Transverse colon (tissue), 4 donors: Measurements from ENCODE around the gene DHRS4. TPM values are rescaled to one million over a fixed set of nuclear protein-coding genes. Genes with fewer than 3 reads are reported as not detected.

Experiments used
- DNase-seq: peaks from one replicate; pipeline ENCODE4 v3.0.0-alpha.2; 2019
- H3K27ac ChIP-seq, 4 donors: fragments of 200-600 bp; sonication (generic); 2 replicates each; pipeline ENCODE4 v1.5.1; 2016 to 2018; ENCODE audit warnings: inconsistent platforms in 4 of 4
- H3K27me3 ChIP-seq: fragments of 200-600 bp; sonication (generic); 2 replicates; pipeline ENCODE4 v1.5.1; 2017; ENCODE audit warnings: inconsistent platforms
- H3K36me3 ChIP-seq, 4 donors: fragments of 200-600 bp; sonication (generic); 2 replicates each; pipeline ENCODE4 v1.5.1; 2017 to 2019; ENCODE audit warnings: inconsistent platforms in 4 of 4
- H3K4me1 ChIP-seq, 4 donors: fragments of 200-600 bp; sonication (generic); 2 replicates each; pipeline ENCODE4 v1.5.1; 2017 to 2020; ENCODE audit warnings: inconsistent platforms in 4 of 4
- H3K4me3 ChIP-seq, 4 donors: fragments of 200-600 bp; sonication (generic); 1 replicate in 1 of 4; 2 replicates in 3 of 4; pipeline versions ENCODE4 v1.5.1 to v1.6.1; 2017 to 2019; ENCODE audit warnings: inconsistent platforms in 4 of 4
- H3K9me3 ChIP-seq, 2 donors: fragments of 200-600 bp; sonication (generic); 2 replicates each; pipeline ENCODE4 v1.5.1; 2017 to 2019; ENCODE audit warnings: inconsistent platforms in 2 of 2
- EP300 ChIP-seq: sonication (generic); formaldehyde crosslinking; IDR thresholded peaks from one replicate; pipeline ENCODE4 v1.6.1; 2017; ENCODE audit warnings: antibody characterized with exemption, low read depth
- POLR2A ChIP-seq: fragments of 450-650 bp; IDR thresholded peaks from one replicate; pipeline ENCODE4 v1.6.1; 2016; ENCODE audit warnings: antibody characterized with exemption, mild to moderate bottlenecking, moderate library complexity
- POLR2AphosphoS5 ChIP-seq, 3 donors: sonication (generic); formaldehyde crosslinking; IDR thresholded peaks; one replicate each; pipeline ENCODE4 v1.6.1; 2016; ENCODE audit warnings: antibody characterized with exemption in 3 of 3
- WGBS, 2 donors: methylation state at CpG; one replicate each; pipeline ENCODE4 v1.1.5; 2018; ENCODE audit warnings: low coverage in 1 of 2; 5-methylcytosine and 5-hydroxymethylcytosine counted together
- in situ Hi-C, 4 donors: fragments of 200-750 bp; cut with MboI; loops; one replicate each; pipeline versions ENCODE4 v1.15.0 to v1.15.1; 2017; ENCODE audit warnings: low sequenced_read_pairs in 3 of 4, low pct_ligation_motif_present in 1 of 4, low pct_unique_long_range_greater_than_20kb in 1 of 4
- intact Hi-C: fragments of 100-400 bp; cut with DNase I; formaldehyde crosslinking; loops from one replicate; pipeline ENCODE4 v1.15.1; 2023; ENCODE audit warnings: low total_unique reads
- total RNA-seq, 4 donors: library from RNA; depleted of rRNA; stranded (reverse); fragments of >200 nt; gene quantifications; one replicate each; pipeline ENCODE4 v1.1.0, GENCODE V29; 2016
- TF ChIP-seq, protein P1 (sequence below), 5 experiments: fragments of 200-600 bp in 3 of 5; fragments of 450-650 bp in 2 of 5; sonication (generic) in 3 of 5; IDR thresholded peaks; 1 replicate in 2 of 5; 2 replicates in 3 of 5; pipeline ENCODE4 v1.5.1; 2016 to 2017; ENCODE audit warnings: antibody characterized with exemption in 5 of 5, inconsistent platforms in 3 of 5, mild to moderate bottlenecking in 2 of 5, moderate library complexity in 1 of 5

Gene DHRS4
- total RNA-seq, 4 donors from 2014 or later: 29.9 to 54.9 (median 42.6) TPM

DNA sequence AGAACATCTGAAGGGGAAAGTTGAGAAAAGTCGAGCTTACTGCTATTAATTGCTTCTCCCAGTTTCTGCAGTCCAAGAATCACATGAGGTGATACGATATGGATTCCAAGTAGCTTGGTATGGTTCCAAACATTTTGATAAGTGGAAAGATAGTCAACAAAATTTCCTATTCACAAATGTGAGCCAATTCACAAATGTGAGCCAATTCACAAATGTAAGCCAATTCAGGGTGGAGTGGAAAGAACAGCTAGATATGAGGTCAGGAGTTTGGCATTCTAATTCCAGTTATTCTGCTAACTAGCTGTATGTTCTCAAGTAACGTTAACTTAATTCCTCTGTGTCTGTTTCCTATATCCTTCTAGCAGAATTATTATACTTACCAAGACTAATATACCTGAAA lies 37.6 kb upstream of the DHRS4 start:
- intact Hi-C loops: no loop called here
- Histone ChIP-seq H3K27ac (no peak overlapping the region), H3K9me3 (no peaks in the 10 kb centered on the region), H3K36me3 (no peaks in the 10 kb centered on the region), H3K4me1 (no peaks in the 10 kb centered on the region), H3K4me3 (no peak overlapping the region), H3K27me3 (no peaks in the 10 kb centered on the region)
- 40 to 63% methylated on average over 2 to 3 of the region's 3 CpGs for WGBS, 2 donors
- TF ChIP-seq, protein P1, sequence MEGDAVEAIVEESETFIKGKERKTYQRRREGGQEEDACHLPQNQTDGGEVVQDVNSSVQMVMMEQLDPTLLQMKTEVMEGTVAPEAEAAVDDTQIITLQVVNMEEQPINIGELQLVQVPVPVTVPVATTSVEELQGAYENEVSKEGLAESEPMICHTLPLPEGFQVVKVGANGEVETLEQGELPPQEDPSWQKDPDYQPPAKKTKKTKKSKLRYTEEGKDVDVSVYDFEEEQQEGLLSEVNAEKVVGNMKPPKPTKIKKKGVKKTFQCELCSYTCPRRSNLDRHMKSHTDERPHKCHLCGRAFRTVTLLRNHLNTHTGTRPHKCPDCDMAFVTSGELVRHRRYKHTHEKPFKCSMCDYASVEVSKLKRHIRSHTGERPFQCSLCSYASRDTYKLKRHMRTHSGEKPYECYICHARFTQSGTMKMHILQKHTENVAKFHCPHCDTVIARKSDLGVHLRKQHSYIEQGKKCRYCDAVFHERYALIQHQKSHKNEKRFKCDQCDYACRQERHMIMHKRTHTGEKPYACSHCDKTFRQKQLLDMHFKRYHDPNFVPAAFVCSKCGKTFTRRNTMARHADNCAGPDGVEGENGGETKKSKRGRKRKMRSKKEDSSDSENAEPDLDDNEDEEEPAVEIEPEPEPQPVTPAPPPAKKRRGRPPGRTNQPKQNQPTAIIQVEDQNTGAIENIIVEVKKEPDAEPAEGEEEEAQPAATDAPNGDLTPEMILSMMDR (IDR thresholded peaks at IDR 0.05): no peak
- TF ChIP-seq POLR2AphosphoS5 (IDR thresholded peaks at IDR 0.05) (no peak), EP300 (no peak), POLR2A (no peak)
- in situ Hi-C loops: loop anchor here in 3 of 4 donors (10.0 to 25.0 kb wide), 3 partner anchors 179 to 279 kb away; partner anchors contain the start of gene DHRS2 (in 1 of the 3)
- DNase-seq: no peak

DNA sequence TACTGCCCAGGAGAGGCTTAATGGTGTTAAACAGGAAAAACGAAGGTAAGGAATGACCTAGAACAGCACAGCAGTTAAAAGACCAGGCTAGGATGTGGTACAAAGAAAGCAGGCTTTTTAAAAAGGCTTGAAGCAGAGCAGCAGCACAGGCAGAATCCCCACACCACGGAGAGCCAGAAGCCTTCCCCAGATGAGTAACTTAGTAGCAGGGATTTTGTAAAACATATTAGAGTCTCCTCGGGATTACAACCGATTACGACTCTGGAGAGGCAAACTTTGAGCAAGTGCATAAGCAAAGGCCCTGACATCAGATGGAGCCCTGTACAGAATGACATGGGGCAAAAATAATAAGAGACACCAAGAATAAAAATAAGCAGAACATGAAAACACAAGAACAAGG lies 37.1 kb upstream of the DHRS4 start:
- H3K4me3 ChIP-seq: no peak overlapping the region
- H3K27ac ChIP-seq: no peak overlapping the region
- H3K27me3 ChIP-seq: no peaks in the 10 kb centered on the region
- TF ChIP-seq, protein P1 (IDR thresholded peaks at IDR 0.05): no peak
- TF ChIP-seq POLR2AphosphoS5 (IDR thresholded peaks at IDR 0.05): no peak
- no peak for TF ChIP-seq EP300
- no peak for TF ChIP-seq POLR2A
- in situ Hi-C loops (loop anchor here in 3 of 4 donors (10.0 to 25.0 kb wide), 3 partner anchors 179 to 279 kb away; partner anchors contain the start of gene DHRS2 (in 1 of the 3)), intact Hi-C loops (no loop called here)
- 53 to 67% methylated on average over 2 to 5 of the region's 5 CpGs for WGBS, 2 donors
- no peak for DNase-seq
- H3K9me3 ChIP-seq: no peaks in the 10 kb centered on the region
- no peaks in the 10 kb centered on the region for H3K36me3 ChIP-seq
- H3K4me1 ChIP-seq: no peaks in the 10 kb centered on the region

DNA sequence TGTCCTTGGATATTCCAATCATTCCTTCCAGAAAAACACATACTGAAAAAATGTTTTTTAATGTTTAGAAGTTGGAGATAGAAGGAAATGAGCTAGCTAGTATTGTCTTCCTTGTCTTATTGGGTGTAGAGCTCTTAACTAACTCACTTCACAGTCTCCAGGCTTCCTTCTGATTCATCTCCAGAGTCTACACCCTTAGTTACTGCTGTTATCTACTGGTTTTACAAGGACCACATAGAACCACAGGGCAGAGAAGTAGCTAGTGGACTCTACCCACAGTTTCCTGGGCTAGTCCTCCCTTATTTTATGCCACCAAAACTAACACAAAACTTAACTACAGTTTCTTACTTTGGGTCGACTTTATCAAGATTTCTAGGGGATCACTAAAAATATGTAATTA lies 31.0 kb upstream of the DHRS4 start:
- 85% methylated on average over 1 of the region's 1 CpG for WGBS, 2 donors
- Histone ChIP-seq H3K27ac (no peak overlapping the region), H3K9me3 (no peaks in the 10 kb centered on the region), H3K4me1 (no peaks in the 10 kb centered on the region), H3K27me3 (no peaks in the 10 kb centered on the region), H3K4me3 (no peak overlapping the region), H3K36me3 (no peaks in the 10 kb centered on the region)
- TF ChIP-seq EP300 (no peak), POLR2AphosphoS5 (IDR thresholded peaks at IDR 0.05) (no peak), POLR2A (no peak)
- TF ChIP-seq, protein P1 (IDR thresholded peaks at IDR 0.05): no peak
- in situ Hi-C loops (loop anchor here in 2 of 4 donors (25.0 kb wide), 2 partner anchors 185 to 285 kb away; partner anchors contain the start of gene DHRS2 (in 1 of the 2)), intact Hi-C loops (no loop called here)
- no peak for DNase-seq

DNA sequence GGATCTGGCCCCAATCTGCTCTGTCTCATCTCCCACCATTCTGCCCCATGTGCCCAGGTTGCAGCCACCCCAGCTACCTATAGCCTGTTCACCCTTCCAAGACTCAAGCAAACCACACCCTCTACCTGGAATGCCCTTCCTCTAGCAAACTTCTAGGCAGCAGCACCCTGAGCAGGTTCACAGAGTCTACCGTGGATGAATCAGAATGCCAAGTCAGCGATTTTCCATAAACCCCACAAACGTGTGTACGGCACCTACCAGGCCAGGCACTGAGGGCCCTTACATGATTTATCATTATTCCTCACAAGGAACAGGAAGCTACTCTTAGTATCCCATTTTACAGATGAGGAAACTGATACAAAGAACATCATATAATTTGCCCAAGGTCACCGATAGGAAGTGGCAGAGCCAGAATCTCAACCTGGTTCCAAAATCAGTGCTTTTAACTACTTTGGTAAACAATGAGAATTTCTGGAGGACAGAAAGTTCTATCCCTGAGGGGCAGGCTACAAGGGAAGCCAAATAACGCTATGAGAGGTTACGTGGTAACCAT lies 28.0 kb upstream of the DHRS4 start:
- WGBS, 2 donors: 92 to 96% methylated on average over 4 to 7 of the region's 7 CpGs
- intact Hi-C loops: no loop called here
- no peaks in the 10 kb centered on the region for H3K9me3 ChIP-seq
- no peak overlapping the region for H3K27ac ChIP-seq
- no peaks in the 10 kb centered on the region for H3K27me3 ChIP-seq
- no peak for TF ChIP-seq POLR2A
- no peak for TF ChIP-seq EP300
- TF ChIP-seq POLR2AphosphoS5 (IDR thresholded peaks at IDR 0.05): no peak
- TF ChIP-seq, protein P1 (IDR thresholded peaks at IDR 0.05): no peak
- no peak for DNase-seq
- H3K4me3 ChIP-seq: no peak overlapping the region
- peaks cover 0 to 5% (median 0%) of the 10 kb centered on the region in 4 donors for H3K4me1 ChIP-seq
- in situ Hi-C loops: loop anchor here in 2 of 4 donors (25.0 kb wide), 1 partner anchor 288 kb away; the partner anchor contains the start of gene DHRS2 (in 2 of the 2)
- H3K36me3 ChIP-seq: no peaks in the 10 kb centered on the region
